ENCODE results near the gene IRGQ. TPM values are rescaled to one million over a fixed set of nuclear protein-coding genes. Genes with fewer than 3 reads are reported as not detected.

IRGQ gene
- polyA plus RNA-seq, 1 donor from 2014 or later: 156 TPM

DNA sequence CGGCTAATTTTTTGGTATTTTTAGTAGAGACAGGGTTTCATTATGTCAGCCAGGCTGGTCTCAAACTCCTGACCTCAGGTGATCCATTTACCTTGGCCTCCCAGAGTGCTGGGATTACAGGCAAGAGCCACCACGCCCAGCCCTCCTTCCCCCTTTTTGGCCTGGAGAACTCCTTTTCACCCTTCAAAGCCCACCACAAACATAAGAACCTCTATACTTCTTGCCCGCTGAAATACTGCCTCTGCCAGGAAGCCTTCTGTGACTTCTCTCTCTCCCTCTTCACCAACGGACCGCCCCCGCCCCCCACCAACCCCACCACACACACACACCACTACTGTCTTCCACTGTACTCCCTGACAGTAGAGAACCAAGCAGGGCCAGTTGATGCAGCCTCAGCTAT lies 21.0 kb upstream of the IRGQ start:
- peaks cover 9% of the 10 kb centered on the region for H3F3A ChIP-seq (ENCODE audit: insufficient read depth, low read length, poor library complexity, severe bottlenecking)
- H3K27me3 ChIP-seq (ENCODE audit: insufficient read depth, low read depth, low read length): no peaks in the 10 kb centered on the region
- H2AFZ ChIP-seq (ENCODE audit: low read depth, low read length): no peak overlapping the region
- H3K36me3 ChIP-seq (ENCODE audit: insufficient read depth, low read length): peaks cover 5% of the 10 kb centered on the region
- no peaks in the 10 kb centered on the region for H3K9me2 ChIP-seq (ENCODE audit: insufficient read depth, low read length)
- peaks cover 3% of the 10 kb centered on the region for H4K20me1 ChIP-seq (ENCODE audit: insufficient read depth)
- no peak for TF ChIP-seq POLR2AphosphoS5 (IDR thresholded peaks at IDR 0.05)
- no peak for TF ChIP-seq MXI1 (conservative IDR thresholded peaks at IDR 0.05; ENCODE audit: poor library complexity, severe bottlenecking)
- TF ChIP-seq SMC3 (conservative IDR thresholded peaks at IDR 0.05; ENCODE audit: poor library complexity): no peak
- TF ChIP-seq RAD21 (conservative IDR thresholded peaks at IDR 0.05): no peak
- TF ChIP-seq, protein P1, sequence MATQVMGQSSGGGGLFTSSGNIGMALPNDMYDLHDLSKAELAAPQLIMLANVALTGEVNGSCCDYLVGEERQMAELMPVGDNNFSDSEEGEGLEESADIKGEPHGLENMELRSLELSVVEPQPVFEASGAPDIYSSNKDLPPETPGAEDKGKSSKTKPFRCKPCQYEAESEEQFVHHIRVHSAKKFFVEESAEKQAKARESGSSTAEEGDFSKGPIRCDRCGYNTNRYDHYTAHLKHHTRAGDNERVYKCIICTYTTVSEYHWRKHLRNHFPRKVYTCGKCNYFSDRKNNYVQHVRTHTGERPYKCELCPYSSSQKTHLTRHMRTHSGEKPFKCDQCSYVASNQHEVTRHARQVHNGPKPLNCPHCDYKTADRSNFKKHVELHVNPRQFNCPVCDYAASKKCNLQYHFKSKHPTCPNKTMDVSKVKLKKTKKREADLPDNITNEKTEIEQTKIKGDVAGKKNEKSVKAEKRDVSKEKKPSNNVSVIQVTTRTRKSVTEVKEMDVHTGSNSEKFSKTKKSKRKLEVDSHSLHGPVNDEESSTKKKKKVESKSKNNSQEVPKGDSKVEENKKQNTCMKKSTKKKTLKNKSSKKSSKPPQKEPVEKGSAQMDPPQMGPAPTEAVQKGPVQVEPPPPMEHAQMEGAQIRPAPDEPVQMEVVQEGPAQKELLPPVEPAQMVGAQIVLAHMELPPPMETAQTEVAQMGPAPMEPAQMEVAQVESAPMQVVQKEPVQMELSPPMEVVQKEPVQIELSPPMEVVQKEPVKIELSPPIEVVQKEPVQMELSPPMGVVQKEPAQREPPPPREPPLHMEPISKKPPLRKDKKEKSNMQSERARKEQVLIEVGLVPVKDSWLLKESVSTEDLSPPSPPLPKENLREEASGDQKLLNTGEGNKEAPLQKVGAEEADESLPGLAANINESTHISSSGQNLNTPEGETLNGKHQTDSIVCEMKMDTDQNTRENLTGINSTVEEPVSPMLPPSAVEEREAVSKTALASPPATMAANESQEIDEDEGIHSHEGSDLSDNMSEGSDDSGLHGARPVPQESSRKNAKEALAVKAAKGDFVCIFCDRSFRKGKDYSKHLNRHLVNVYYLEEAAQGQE (IDR thresholded peaks at IDR 0.05; ENCODE audit: borderline replicate concordance): no peak
- TF ChIP-seq, protein P2, sequence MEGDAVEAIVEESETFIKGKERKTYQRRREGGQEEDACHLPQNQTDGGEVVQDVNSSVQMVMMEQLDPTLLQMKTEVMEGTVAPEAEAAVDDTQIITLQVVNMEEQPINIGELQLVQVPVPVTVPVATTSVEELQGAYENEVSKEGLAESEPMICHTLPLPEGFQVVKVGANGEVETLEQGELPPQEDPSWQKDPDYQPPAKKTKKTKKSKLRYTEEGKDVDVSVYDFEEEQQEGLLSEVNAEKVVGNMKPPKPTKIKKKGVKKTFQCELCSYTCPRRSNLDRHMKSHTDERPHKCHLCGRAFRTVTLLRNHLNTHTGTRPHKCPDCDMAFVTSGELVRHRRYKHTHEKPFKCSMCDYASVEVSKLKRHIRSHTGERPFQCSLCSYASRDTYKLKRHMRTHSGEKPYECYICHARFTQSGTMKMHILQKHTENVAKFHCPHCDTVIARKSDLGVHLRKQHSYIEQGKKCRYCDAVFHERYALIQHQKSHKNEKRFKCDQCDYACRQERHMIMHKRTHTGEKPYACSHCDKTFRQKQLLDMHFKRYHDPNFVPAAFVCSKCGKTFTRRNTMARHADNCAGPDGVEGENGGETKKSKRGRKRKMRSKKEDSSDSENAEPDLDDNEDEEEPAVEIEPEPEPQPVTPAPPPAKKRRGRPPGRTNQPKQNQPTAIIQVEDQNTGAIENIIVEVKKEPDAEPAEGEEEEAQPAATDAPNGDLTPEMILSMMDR (IDR thresholded peaks at IDR 0.05; ENCODE audit: poor library complexity, severe bottlenecking): no peak
- no peak for TF ChIP-seq EZH2 (IDR thresholded peaks at IDR 0.05; ENCODE audit: borderline replicate concordance, insufficient read depth, low read length, poor library complexity, severe bottlenecking)
- TF ChIP-seq EP300 (conservative IDR thresholded peaks at IDR 0.05; ENCODE audit: poor library complexity, severe bottlenecking): no peak
- TF ChIP-seq TAF1 (IDR thresholded peaks at IDR 0.05; ENCODE audit: low read depth): no peak
- no peaks in the 10 kb centered on the region for H3K9me3 ChIP-seq (ENCODE audit: low read length)
- peak overlapping the region; percentile 38 for H3K4me3 ChIP-seq (ENCODE audit: low read length)
- peaks cover 67% of the 10 kb centered on the region for H3K79me2 ChIP-seq (replicated peaks; ENCODE audit: insufficient read depth, low read length)
- no peak overlapping the region for H3K4me2 ChIP-seq (ENCODE audit: low read length)
- H3K9ac ChIP-seq (ENCODE audit: low read length): no peak overlapping the region
- H3K27ac ChIP-seq (ENCODE audit: low read length): no peak overlapping the region

DNA sequence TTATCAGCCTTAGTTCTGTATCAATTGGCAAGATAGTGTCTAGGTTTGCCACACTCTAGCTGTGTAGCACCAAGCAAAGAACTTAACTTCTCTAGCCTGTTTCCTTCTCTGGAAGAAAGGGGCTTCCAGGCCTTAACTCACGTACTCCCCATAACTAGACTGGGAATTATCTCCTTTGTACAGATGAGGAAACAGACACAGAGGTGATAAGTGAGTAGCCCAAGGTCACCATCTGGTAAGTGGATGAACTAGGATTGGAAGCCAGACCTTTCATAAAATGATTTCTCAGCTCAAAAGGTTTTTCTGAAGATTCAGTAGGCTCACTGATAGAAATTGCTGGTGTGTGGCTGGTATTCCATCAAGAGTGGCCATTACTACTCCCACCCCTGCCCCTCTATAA lies 20.4 kb upstream of the IRGQ start:
- Histone ChIP-seq H2AFZ (ENCODE audit: low read depth, low read length) (no peak overlapping the region), H3K9me2 (ENCODE audit: insufficient read depth, low read length) (no peaks in the 10 kb centered on the region), H3F3A (ENCODE audit: insufficient read depth, low read length, poor library complexity, severe bottlenecking) (peaks cover 9% of the 10 kb centered on the region), H3K9me3 (ENCODE audit: low read length) (no peaks in the 10 kb centered on the region), H3K79me2 (replicated peaks; ENCODE audit: insufficient read depth, low read length) (peaks cover 69% of the 10 kb centered on the region), H3K27me3 (ENCODE audit: insufficient read depth, low read depth, low read length) (no peaks in the 10 kb centered on the region), H3K9ac (ENCODE audit: low read length) (no peak overlapping the region), H3K4me3 (ENCODE audit: low read length) (no peak overlapping the region), H3K36me3 (ENCODE audit: insufficient read depth, low read length) (peaks cover 5% of the 10 kb centered on the region), H3K4me2 (ENCODE audit: low read length) (no peak overlapping the region), H3K27ac (ENCODE audit: low read length) (no peak overlapping the region), H4K20me1 (ENCODE audit: insufficient read depth) (peaks cover 4% of the 10 kb centered on the region)
- TF ChIP-seq TAF1 (IDR thresholded peaks at IDR 0.05; ENCODE audit: low read depth): no peak
- TF ChIP-seq SMC3 (conservative IDR thresholded peaks at IDR 0.05; ENCODE audit: poor library complexity): no peak
- TF ChIP-seq EZH2 (IDR thresholded peaks at IDR 0.05; ENCODE audit: borderline replicate concordance, insufficient read depth, low read length, poor library complexity, severe bottlenecking): no peak
- TF ChIP-seq POLR2AphosphoS5 (IDR thresholded peaks at IDR 0.05): no peak
- no peak for TF ChIP-seq EP300 (conservative IDR thresholded peaks at IDR 0.05; ENCODE audit: poor library complexity, severe bottlenecking)
- TF ChIP-seq, protein P1 (IDR thresholded peaks at IDR 0.05; ENCODE audit: borderline replicate concordance): no peak
- TF ChIP-seq, protein P2 (IDR thresholded peaks at IDR 0.05; ENCODE audit: poor library complexity, severe bottlenecking): no peak
- TF ChIP-seq RAD21 (conservative IDR thresholded peaks at IDR 0.05): no peak
- TF ChIP-seq MXI1 (conservative IDR thresholded peaks at IDR 0.05; ENCODE audit: poor library complexity, severe bottlenecking): no peak
